Osteoblast (primary cell): ENCODE measurements around the gene SESTD1. TPM values are rescaled to one million over a fixed set of nuclear protein-coding genes. Genes with fewer than 3 reads are reported as not detected.

ENCODE experiments used
- DNase-seq: peaks from one replicate; pipeline ENCODE4 v3.0.0; 2011; ENCODE audit warnings: low spot score, mixed read lengths; ENCODE audit not compliant: insufficient read length; ENCODE audit errors: missing footprints
- H2AFZ ChIP-seq: 2 replicates; pipeline ENCODE4 v1.6.0; 2011; ENCODE audit warnings: mild to moderate bottlenecking, low read length
- H3K27ac ChIP-seq: 2 replicates; pipeline ENCODE4 v1.5.1; 2011; ENCODE audit warnings: mild to moderate bottlenecking, low read depth, low read length, moderate library complexity
- H3K27me3 ChIP-seq: 2 replicates; pipeline ENCODE4 v1.6.0; 2012; ENCODE audit warnings: mild to moderate bottlenecking, control low read depth, inconsistent platforms, low read length, moderate library complexity; ENCODE audit not compliant: insufficient read depth
- H3K36me3 ChIP-seq: 2 replicates; pipeline ENCODE4 v1.5.1; 2011; ENCODE audit warnings: mild to moderate bottlenecking, low read length, control low read depth, moderate library complexity; ENCODE audit not compliant: insufficient read depth
- H3K4me1 ChIP-seq: 2 replicates; pipeline ENCODE4 v1.5.1; 2011; ENCODE audit warnings: mild to moderate bottlenecking, low read length, control low read depth, moderate library complexity; ENCODE audit not compliant: insufficient read depth
- H3K4me2 ChIP-seq: 2 replicates; pipeline ENCODE4 v1.6.0; 2011; ENCODE audit warnings: mild to moderate bottlenecking, low read length; ENCODE audit not compliant: insufficient read depth
- H3K4me3 ChIP-seq: fragments of 200-600 bp; sonication (generic); 3 replicates; pipeline ENCODE4 v1.5.1; 2012; ENCODE audit warnings: mild to moderate bottlenecking, low read length, inconsistent platforms; ENCODE audit not compliant: insufficient read depth
- H3K79me2 ChIP-seq: 2 replicates; pipeline ENCODE4 v1.6.0; 2012; ENCODE audit warnings: mild to moderate bottlenecking, low read length, control low read depth, inconsistent platforms; ENCODE audit not compliant: insufficient read depth
- H3K9me3 ChIP-seq: 2 replicates; pipeline ENCODE4 v1.5.1; 2011; ENCODE audit warnings: low read depth, low read length, control low read depth
- H4K20me1 ChIP-seq: 2 replicates; pipeline ENCODE4 v1.6.0; 2012; ENCODE audit warnings: mild to moderate bottlenecking, low read length, control low read depth; ENCODE audit not compliant: insufficient read depth
- CTCF ChIP-seq: IDR thresholded peaks from 2 replicates; pipeline ENCODE4 v1.5.1; 2011; ENCODE audit warnings: mild to moderate bottlenecking, low read depth, low read length, moderate library complexity; ENCODE audit errors: extremely low read depth
- total RNA-seq: library from RNA; depleted of rRNA; stranded (reverse); fragments of >200 nt; gene quantifications from 2 replicates; pipeline ENCODE4 v1.2.3, GENCODE V29; 2012

SESTD1 gene
- total RNA-seq, 1 donor = 51.0 TPM

DNA sequence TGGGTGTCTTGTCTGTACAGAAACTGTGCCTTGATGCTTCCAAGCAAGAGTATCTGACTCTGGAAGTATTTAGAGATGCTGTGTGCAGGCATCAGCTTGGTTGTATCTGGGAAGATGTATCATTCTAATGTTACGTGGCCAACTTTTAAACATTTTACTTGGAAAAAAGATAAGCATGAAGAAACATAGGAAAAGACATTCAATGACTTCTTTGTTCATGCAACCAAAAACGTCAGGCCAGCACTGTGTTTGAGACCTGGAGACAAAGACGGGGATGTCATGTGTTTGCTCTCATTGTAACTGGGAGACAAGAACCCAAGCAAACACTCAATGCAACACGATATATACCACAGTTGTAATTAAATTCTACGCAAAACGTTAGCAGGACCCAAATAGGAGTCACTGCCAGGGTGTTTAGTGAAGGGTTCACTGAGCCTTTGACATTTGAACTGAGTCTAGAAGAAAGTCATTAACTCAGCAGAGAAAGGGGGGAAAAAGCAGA, 8.9 kb upstream of the SESTD1 start:
- Histone ChIP-seq H3K27me3 (no peaks in the 10 kb centered on the region), H3K4me3 (no peak overlapping the region), H3K4me2 (no peak overlapping the region), H4K20me1 (no peaks in the 10 kb centered on the region), H3K79me2 (no peaks in the 10 kb centered on the region), H3K27ac (no peak overlapping the region), H3K36me3 (no peaks in the 10 kb centered on the region), H3K9me3 (no peaks in the 10 kb centered on the region), H2AFZ (no peak overlapping the region), H3K4me1 (peaks cover 38% of the 10 kb centered on the region)
- DNase-seq = no peak
- no peak for TF ChIP-seq CTCF

GRCh38 chr2:179272406-179273192, 8.0 kb upstream of the SESTD1 start:
- Histone ChIP-seq H3K36me3 (no peaks in the 10 kb centered on the region), H3K9me3 (no peaks in the 10 kb centered on the region), H2AFZ (peak overlapping the region; percentile 66), H3K79me2 (no peaks in the 10 kb centered on the region), H3K27ac (peak overlapping the region; percentile 68), H3K4me3 (peak overlapping the region; percentile 51), H3K4me1 (peaks cover 44% of the 10 kb centered on the region), H4K20me1 (no peaks in the 10 kb centered on the region), H3K4me2 (peak overlapping the region; percentile 78), H3K27me3 (no peaks in the 10 kb centered on the region)
- no peak for TF ChIP-seq CTCF
- no peak for DNase-seq

GRCh38 chr2:179270689-179271088, 6.1 kb upstream of the SESTD1 start:
- no peak overlapping the region for H2AFZ ChIP-seq
- no peak overlapping the region for H3K4me3 ChIP-seq
- no peaks in the 10 kb centered on the region for H3K36me3 ChIP-seq
- no peak overlapping the region for H3K4me2 ChIP-seq
- H3K4me1 ChIP-seq = peaks cover 48% of the 10 kb centered on the region
- H4K20me1 ChIP-seq = no peaks in the 10 kb centered on the region
- TF ChIP-seq CTCF = no peak
- H3K27me3 ChIP-seq = no peaks in the 10 kb centered on the region
- H3K9me3 ChIP-seq = no peaks in the 10 kb centered on the region
- no peak overlapping the region for H3K27ac ChIP-seq
- no peaks in the 10 kb centered on the region for H3K79me2 ChIP-seq
- no peak for DNase-seq

DNA sequence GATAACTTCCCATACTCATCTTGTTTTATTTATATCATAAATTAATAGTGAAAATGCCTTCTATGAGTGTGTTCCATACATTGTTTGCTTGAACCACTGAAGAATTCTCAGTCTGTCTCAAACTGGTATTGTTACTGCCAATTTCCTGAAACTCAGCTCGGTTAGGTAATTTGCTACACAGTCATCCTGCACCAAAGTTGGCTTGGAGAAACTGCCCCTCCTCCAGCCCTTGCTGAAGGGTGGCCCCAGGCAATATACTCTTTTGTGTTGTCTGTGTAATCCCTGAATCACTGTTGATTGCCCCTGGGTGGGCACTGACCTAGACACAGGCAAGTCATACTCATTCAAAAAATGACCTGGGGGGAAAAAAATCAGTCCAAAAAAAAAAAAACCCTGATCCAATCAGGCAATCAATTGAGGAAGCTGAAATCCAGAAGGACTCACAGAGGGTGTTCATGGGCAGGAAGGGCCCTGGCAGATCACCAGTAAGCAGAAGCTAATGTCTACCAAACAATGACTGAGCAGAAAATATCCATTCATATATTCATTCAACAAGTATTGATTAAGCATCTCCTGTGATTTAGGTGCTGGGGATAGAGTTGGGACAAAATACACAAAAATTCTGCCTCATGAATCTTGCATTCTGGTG, 3.8 kb upstream of the SESTD1 start:
- Histone ChIP-seq H4K20me1 (no peaks in the 10 kb centered on the region), H2AFZ (no peak overlapping the region), H3K36me3 (no peaks in the 10 kb centered on the region), H3K79me2 (peaks cover 6% of the 10 kb centered on the region), H3K4me3 (no peak overlapping the region), H3K27ac (no peak overlapping the region), H3K4me1 (peaks cover 43% of the 10 kb centered on the region), H3K9me3 (no peaks in the 10 kb centered on the region), H3K27me3 (no peaks in the 10 kb centered on the region), H3K4me2 (no peak overlapping the region)
- TF ChIP-seq CTCF = no peak
- no peak for DNase-seq
